RWPE2 (cell line): ENCODE measurements around the gene GFPT1.

Experiments used
- ATAC-seq: fragments of 200-7000 bp; cut with Tn5 transposase; 3 replicates; pipeline ENCODE4 v1.9.1; 2021; ENCODE audit warnings: low read depth
- DNase-seq: peaks from one replicate; pipeline ENCODE4 v3.0.0-alpha.2; 2020; ENCODE audit warnings: low spot score
- H3K27ac ChIP-seq: fragments of 450-650 bp; 2 replicates; pipeline ENCODE4 v1.5.1; 2017; ENCODE audit warnings: mild to moderate bottlenecking; ENCODE audit not compliant: poor library complexity, severe bottlenecking
- H3K27me3 ChIP-seq: fragments of 250-450 bp; sonication (Bioruptor Pico); 2 replicates; pipeline ENCODE4 v1.5.1; 2021; ENCODE audit warnings: mild to moderate bottlenecking, moderate library complexity; ENCODE audit not compliant: insufficient read depth, poor library complexity, severe bottlenecking
- H3K36me3 ChIP-seq: fragments of 250-450 bp; sonication (Bioruptor Pico); 2 replicates; pipeline ENCODE4 v1.5.1; 2020; ENCODE audit warnings: low read depth, mild to moderate bottlenecking, moderate library complexity
- H3K4me1 ChIP-seq: fragments of 250-450 bp; sonication (Bioruptor Pico); 2 replicates; pipeline ENCODE4 v1.5.1; 2021; ENCODE audit warnings: mild to moderate bottlenecking, moderate library complexity; ENCODE audit not compliant: insufficient read depth, poor library complexity, severe bottlenecking
- H3K4me3 ChIP-seq: fragments of 250-450 bp; sonication (Bioruptor Pico); 2 replicates; pipeline ENCODE4 v1.5.1; 2021; ENCODE audit warnings: mild to moderate bottlenecking, moderate library complexity; ENCODE audit not compliant: severe bottlenecking
- H3K9me3 ChIP-seq: fragments of 250-450 bp; sonication (Bioruptor Pico); 2 replicates; pipeline ENCODE4 v1.5.1; 2021; ENCODE audit warnings: mild to moderate bottlenecking, moderate library complexity; ENCODE audit not compliant: severe bottlenecking
- TF ChIP-seq, protein P1 (sequence below): fragments of 450-650 bp; IDR thresholded peaks from one replicate; pipeline ENCODE4 v1.5.1; 2017; ENCODE audit warnings: mild to moderate bottlenecking, moderate library complexity; ENCODE audit not compliant: poor library complexity, severe bottlenecking

GFPT1 gene

DNA sequence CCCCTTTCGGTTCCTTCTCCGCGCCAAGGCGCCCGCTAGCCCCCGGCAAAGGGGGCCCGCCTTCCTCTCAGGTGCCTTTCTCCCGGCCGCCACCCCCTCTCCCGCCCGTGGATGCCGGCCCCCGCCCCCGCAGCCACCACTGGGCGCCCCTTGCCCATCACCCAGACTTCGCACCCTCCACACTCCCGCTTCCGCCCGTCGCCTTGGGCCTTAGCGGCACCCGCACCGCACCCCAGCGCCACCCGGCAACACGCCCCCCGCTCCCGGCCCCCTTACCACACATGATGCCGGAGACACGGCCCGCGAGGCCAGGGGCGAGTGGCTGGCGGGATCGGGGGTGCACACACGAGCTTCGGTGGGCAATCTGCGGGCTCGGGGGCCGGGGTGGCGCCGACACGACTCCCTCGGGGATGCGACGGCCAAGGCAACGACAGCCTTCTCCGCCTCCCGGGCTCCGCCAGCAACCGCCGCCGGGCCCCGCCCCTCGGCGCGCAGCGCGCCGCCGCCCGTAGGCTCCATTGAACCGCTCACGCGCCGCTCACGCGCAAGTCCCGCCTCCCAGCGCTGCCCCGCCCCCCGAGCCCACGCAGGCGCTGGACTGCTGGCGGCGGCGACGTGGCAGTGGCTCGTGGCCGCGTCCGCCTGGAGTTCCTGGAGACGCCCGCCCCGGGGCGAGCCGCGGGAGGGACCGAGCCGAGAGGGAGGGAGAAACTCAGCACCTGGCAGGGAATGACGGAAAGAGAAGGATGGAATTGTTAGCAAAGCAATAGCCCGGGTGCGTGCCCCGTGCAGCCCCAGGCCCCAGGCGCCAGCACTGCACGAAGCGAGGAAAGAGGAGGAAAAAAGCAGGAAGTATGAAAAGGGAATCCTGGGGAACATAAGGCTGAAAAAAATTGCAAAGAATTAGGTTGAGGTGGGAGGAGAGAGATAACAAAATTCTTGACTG, at the start of gene GFPT1:
GFPT1 (minus strand) TSS at position 439 of the 946 bp plus-strand sequence; CDS start at position 283, 156 bp downstream.
- peaks cover 28% of the 10 kb centered on the region for H3K36me3 ChIP-seq
- H3K4me1 ChIP-seq = peaks cover 17% of the 10 kb centered on the region
- no peaks in the 10 kb centered on the region for H3K27me3 ChIP-seq
- DNase-seq (peak; percentile 78), ATAC-seq (peak; percentile 92)
- no peaks in the 10 kb centered on the region for H3K9me3 ChIP-seq
- H3K27ac ChIP-seq = peak within 1 kb of the TSS; percentile 62
- H3K4me3 ChIP-seq = peak within 1 kb of the TSS; percentile 80
- TF ChIP-seq, protein P1, sequence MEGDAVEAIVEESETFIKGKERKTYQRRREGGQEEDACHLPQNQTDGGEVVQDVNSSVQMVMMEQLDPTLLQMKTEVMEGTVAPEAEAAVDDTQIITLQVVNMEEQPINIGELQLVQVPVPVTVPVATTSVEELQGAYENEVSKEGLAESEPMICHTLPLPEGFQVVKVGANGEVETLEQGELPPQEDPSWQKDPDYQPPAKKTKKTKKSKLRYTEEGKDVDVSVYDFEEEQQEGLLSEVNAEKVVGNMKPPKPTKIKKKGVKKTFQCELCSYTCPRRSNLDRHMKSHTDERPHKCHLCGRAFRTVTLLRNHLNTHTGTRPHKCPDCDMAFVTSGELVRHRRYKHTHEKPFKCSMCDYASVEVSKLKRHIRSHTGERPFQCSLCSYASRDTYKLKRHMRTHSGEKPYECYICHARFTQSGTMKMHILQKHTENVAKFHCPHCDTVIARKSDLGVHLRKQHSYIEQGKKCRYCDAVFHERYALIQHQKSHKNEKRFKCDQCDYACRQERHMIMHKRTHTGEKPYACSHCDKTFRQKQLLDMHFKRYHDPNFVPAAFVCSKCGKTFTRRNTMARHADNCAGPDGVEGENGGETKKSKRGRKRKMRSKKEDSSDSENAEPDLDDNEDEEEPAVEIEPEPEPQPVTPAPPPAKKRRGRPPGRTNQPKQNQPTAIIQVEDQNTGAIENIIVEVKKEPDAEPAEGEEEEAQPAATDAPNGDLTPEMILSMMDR = no peak

DNA sequence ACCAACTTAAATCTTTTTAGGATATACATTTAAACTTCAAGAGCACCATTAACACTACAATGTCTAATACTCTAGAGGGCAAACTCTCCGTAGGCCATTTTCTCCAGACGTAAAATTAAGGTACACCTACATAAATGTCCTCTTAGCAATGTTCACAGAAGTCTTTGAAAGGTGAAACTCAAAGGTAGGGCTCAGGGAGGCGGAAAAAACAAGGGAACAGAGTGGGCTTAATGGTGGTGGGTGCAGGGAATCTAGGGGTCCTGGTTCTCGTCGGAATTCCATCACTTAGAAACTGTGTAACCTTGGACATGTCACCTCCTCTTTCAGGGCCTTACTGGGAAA, 49.5 kb upstream of the GFPT1 start:
- TF ChIP-seq, protein P1 = no peak
- peak; percentile 3; the same call in 2 of the 3 replicates for ATAC-seq
- Histone ChIP-seq H3K27ac (peak overlapping the region; percentile 65), H3K36me3 (peaks cover 4% of the 10 kb centered on the region), H3K4me3 (peak overlapping the region; percentile 53), H3K4me1 (peaks cover 10% of the 10 kb centered on the region), H3K27me3 (no peaks in the 10 kb centered on the region), H3K9me3 (no peaks in the 10 kb centered on the region)
- no peak for DNase-seq

DNA sequence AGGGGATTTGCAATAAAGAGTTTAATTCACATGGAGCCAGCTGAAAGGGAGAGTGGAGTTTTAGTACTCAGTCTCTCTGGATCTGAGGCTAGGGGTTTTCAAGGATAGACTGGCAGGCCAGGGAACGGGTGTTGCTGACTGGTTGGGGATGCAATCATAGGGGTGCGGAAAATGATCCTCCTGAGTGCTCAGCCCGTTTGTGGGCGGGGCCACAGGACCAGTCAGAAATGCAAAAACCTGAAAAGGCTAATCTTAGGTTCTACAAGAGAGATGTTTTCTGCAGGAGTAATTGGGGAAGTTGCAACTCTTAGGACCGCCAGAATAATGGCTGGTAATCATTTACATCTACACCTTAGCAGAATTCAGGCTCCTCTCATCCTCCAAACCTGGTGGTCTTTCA, 47.7 kb upstream of the GFPT1 start:
- DNase-seq (no peak), ATAC-seq (no peak)
- Histone ChIP-seq H3K27ac (no peak overlapping the region), H3K4me3 (no peak overlapping the region), H3K36me3 (peaks cover 16% of the 10 kb centered on the region), H3K9me3 (no peaks in the 10 kb centered on the region), H3K4me1 (peaks cover 10% of the 10 kb centered on the region), H3K27me3 (no peaks in the 10 kb centered on the region)
- TF ChIP-seq, protein P1 = no peak

DNA sequence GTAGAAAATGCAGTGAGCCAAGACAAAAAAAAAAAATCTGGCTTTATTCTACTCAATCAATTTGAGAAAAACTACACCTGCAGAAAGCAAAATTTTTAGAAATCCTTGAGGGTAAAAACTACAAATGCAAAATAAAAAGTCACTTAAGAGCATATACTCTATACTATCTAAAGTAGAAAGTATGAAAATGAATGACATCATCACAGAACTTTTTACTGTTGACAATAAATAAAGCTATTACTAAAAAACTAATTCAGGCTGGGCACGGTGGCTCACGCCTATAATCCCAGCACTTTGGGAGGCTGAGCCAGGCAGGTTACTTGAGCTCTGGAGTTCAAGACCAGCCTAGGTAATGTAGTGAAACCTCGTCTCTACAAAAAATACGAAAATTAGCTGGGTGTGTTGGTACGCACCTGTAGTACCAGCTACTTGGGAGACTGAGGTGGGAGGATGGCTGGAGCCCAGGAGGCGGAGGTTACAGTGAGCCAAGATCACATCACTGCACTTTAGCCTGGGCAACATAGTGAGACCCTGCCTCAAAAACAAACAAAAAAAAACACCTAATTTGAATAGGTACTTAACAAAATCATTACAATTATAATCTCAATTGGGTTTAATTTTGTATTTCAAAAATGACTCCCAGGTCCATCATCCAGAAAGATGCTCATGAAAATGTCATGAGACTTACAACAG, 42.6 kb upstream of the GFPT1 start:
- Histone ChIP-seq H3K4me1 (no peaks in the 10 kb centered on the region), H3K36me3 (peaks cover 46% of the 10 kb centered on the region), H3K27me3 (no peaks in the 10 kb centered on the region), H3K4me3 (no peak overlapping the region), H3K27ac (no peak overlapping the region), H3K9me3 (no peaks in the 10 kb centered on the region)
- TF ChIP-seq, protein P1 = no peak
- ATAC-seq (no peak), DNase-seq (no peak)
